ENCODE data around the gene RASAL2. TPM values are rescaled to one million over a fixed set of nuclear protein-coding genes. Genes with fewer than 3 reads are reported as not detected.

RASAL2 gene
- total RNA-seq, 1 experiment from 2014 or later, result 32.4 TPM

DNA sequence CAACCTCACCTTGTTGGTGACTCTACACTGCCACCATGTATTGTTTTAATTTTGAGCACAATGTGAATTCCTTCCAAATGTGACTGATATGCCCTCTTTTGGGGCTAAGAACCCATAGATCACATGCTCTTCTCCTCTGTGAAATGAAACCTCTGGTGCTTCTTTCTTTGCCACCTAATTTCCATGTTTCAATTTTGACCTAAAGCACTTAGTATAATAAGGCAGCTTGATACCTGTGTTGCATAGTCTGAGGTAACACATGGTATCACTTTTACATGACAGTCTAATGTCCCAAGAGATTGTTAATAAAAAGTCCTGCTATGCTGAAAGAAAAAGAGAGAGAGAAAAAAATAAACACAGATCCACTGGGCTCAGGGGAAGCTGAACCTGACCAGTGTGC lies 378.6 kb downstream of the RASAL2 start:
- CTCF ChIA-PET, result no interaction called here
- no peak overlapping the region for H3K4me3 Mint-ChIP-seq (ENCODE audit: low read depth, unreplicated experiment)
- H3K27me3 Mint-ChIP-seq (ENCODE audit: unreplicated experiment), result no peaks in the 10 kb centered on the region
- H3K27ac Mint-ChIP-seq (ENCODE audit: unreplicated experiment), result no peak overlapping the region
- H3K9me3 Mint-ChIP-seq (ENCODE audit: low read depth, unreplicated experiment), result no peaks in the 10 kb centered on the region
- no peak for DNase-seq
- intact Hi-C loops (cut with micrococcal nuclease; ENCODE audit: unreplicated experiment), result no loop called here
- H3K4me1 Mint-ChIP-seq (ENCODE audit: low read depth, unreplicated experiment), result no peaks in the 10 kb centered on the region
- H3K36me3 Mint-ChIP-seq (ENCODE audit: insufficient read depth, unreplicated experiment), result no peaks in the 10 kb centered on the region
- no TSS peak for BruUV-seq (replicated peaks)
- TF ChIP-seq, protein P1, sequence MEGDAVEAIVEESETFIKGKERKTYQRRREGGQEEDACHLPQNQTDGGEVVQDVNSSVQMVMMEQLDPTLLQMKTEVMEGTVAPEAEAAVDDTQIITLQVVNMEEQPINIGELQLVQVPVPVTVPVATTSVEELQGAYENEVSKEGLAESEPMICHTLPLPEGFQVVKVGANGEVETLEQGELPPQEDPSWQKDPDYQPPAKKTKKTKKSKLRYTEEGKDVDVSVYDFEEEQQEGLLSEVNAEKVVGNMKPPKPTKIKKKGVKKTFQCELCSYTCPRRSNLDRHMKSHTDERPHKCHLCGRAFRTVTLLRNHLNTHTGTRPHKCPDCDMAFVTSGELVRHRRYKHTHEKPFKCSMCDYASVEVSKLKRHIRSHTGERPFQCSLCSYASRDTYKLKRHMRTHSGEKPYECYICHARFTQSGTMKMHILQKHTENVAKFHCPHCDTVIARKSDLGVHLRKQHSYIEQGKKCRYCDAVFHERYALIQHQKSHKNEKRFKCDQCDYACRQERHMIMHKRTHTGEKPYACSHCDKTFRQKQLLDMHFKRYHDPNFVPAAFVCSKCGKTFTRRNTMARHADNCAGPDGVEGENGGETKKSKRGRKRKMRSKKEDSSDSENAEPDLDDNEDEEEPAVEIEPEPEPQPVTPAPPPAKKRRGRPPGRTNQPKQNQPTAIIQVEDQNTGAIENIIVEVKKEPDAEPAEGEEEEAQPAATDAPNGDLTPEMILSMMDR (IDR thresholded peaks at IDR 0.05; ENCODE audit: unreplicated experiment), result no peak

DNA sequence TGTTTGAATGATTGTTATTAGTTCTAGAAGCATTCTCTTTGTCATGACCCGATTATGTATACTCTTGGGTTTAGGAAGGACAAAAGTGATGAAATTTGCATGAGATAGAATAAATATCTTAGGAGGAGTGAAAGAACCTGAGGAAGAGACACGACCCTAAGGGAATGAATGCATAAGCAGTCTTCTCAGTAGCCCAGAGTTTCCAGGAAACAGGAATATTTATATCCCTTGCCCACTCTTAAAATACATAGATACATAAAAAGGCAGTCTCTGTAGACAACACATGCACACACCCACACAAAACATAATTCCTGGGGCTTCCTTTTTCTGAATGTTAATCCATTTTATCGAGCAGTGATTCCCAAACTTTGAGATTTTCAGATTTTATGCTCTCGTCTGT lies 383.5 kb downstream of the RASAL2 start:
- no TSS peak for BruUV-seq (replicated peaks)
- no peak overlapping the region for H3K27ac Mint-ChIP-seq (ENCODE audit: unreplicated experiment)
- no peak overlapping the region for H3K4me3 Mint-ChIP-seq (ENCODE audit: low read depth, unreplicated experiment)
- no peaks in the 10 kb centered on the region for H3K36me3 Mint-ChIP-seq (ENCODE audit: insufficient read depth, unreplicated experiment)
- intact Hi-C loops (cut with micrococcal nuclease; ENCODE audit: unreplicated experiment), result no loop called here
- TF ChIP-seq, protein P1 (IDR thresholded peaks at IDR 0.05; ENCODE audit: unreplicated experiment), result no peak
- DNase-seq, result no peak
- H3K9me3 Mint-ChIP-seq (ENCODE audit: low read depth, unreplicated experiment), result no peaks in the 10 kb centered on the region
- H3K4me1 Mint-ChIP-seq (ENCODE audit: low read depth, unreplicated experiment), result no peaks in the 10 kb centered on the region
- no peaks in the 10 kb centered on the region for H3K27me3 Mint-ChIP-seq (ENCODE audit: unreplicated experiment)
- CTCF ChIA-PET, result no interaction called here

DNA sequence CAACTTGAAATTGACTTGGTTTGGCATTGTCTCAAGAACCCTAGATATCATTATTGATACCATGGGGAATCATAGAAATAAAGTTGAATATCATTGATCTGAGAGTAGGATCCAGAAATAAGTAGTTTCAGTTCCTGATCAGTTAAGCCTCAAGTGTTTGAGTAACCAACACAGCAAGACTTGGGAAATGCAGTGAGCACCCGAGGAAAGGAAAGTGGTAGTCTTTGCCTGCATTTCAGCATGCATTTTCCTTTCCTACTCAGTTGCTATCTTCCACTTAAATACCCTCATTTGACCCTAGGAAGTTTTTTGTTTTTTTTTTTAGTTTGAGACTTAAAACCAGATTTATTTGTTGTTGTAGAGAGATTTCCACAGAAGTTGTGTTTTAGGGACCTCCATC lies 383.9 kb downstream of the RASAL2 start:
- CTCF ChIA-PET, result no interaction called here
- H3K27ac Mint-ChIP-seq (ENCODE audit: unreplicated experiment), result no peak overlapping the region
- no TSS peak for BruUV-seq (replicated peaks)

GRCh38 chr1:178483251-178483957 lies 389.5 kb downstream of the RASAL2 start:
- no peaks in the 10 kb centered on the region for H3K9me3 Mint-ChIP-seq (ENCODE audit: low read depth, unreplicated experiment)
- intact Hi-C loops (cut with micrococcal nuclease; ENCODE audit: unreplicated experiment), result no loop called here
- no peak for DNase-seq
- H3K36me3 Mint-ChIP-seq (ENCODE audit: insufficient read depth, unreplicated experiment), result no peaks in the 10 kb centered on the region
- TF ChIP-seq, protein P1 (IDR thresholded peaks at IDR 0.05; ENCODE audit: unreplicated experiment), result no peak
- no peaks in the 10 kb centered on the region for H3K27me3 Mint-ChIP-seq (ENCODE audit: unreplicated experiment)
- no TSS peak for BruUV-seq (replicated peaks)
- H3K27ac Mint-ChIP-seq (ENCODE audit: unreplicated experiment), result no peak overlapping the region
- no peaks in the 10 kb centered on the region for H3K4me1 Mint-ChIP-seq (ENCODE audit: low read depth, unreplicated experiment)
- CTCF ChIA-PET, result interaction anchor here (1.0 kb wide), 1 partner anchor 183 kb away, joined by 3 read pairs; no protein-coding TSS in a partner anchor
- no peak overlapping the region for H3K4me3 Mint-ChIP-seq (ENCODE audit: low read depth, unreplicated experiment)

More for the DNA sequence above, 383.9 kb downstream of the RASAL2 start:
- intact Hi-C loops (cut with micrococcal nuclease; ENCODE audit: unreplicated experiment), result no loop called here
- Mint-ChIP-seq H3K4me1 (ENCODE audit: low read depth, unreplicated experiment) (no peaks in the 10 kb centered on the region), H3K27me3 (ENCODE audit: unreplicated experiment) (no peaks in the 10 kb centered on the region), H3K9me3 (ENCODE audit: low read depth, unreplicated experiment) (no peaks in the 10 kb centered on the region), H3K4me3 (ENCODE audit: low read depth, unreplicated experiment) (no peak overlapping the region), H3K36me3 (ENCODE audit: insufficient read depth, unreplicated experiment) (no peaks in the 10 kb centered on the region)
- TF ChIP-seq, protein P1 (IDR thresholded peaks at IDR 0.05; ENCODE audit: unreplicated experiment), result no peak
- no peak for DNase-seq
